NCI-H748 (cell line): Measurements from ENCODE around the gene CNKSR1.
"Not testable (repeated sequence)": the region's sequence is repeated elsewhere in the genome, so short reads cannot be mapped to it uniquely, and the experiment has no call there.

Source experiments
- DNase-seq: peaks from one replicate; lab custom pipeline; 2025; ENCODE audit not compliant: unreplicated experiment; lab: John Stamatoyannopoulos, UW

CNKSR1 gene

GRCh38 chr1:26225033-26225831, 47.9 kb downstream of the CNKSR1 start:
- peak; percentile 63 for DNase-seq

GRCh38 chr1:26230682-26231081, 53.4 kb downstream of the CNKSR1 start:
- DNase-seq: not testable (repeated sequence)

GRCh38 chr1:26233903-26234643, 56.8 kb downstream of the CNKSR1 start, which contains the start of gene CEP85:
TSS of gene CEP85 (plus strand) at chr1:26234200. CDS start at chr1:26239784, 5,584 bp downstream.
- DNase-seq: peak; percentile 95

GRCh38 chr1:26234644-26235370, 57.5 kb downstream of the CNKSR1 start:
- peak; percentile 23 for DNase-seq

GRCh38 chr1:26237230-26237966, 60.1 kb downstream of the CNKSR1 start:
- no peak for DNase-seq
